ENCODE data around the gene BRINP2. TPM values are rescaled to one million over a fixed set of nuclear protein-coding genes. Genes with fewer than 3 reads are reported as not detected.
A peak's percentile ranks its signal among the peaks of the same experiment; 100 is the strongest.

BRINP2 gene
- polyA plus RNA-seq, 3 donors: not detected

- 100% methylated on average over 1 of the region's 2 CpGs for WGBS (ENCODE audit: insufficient coverage)
- TF ChIP-seq, protein P1, sequence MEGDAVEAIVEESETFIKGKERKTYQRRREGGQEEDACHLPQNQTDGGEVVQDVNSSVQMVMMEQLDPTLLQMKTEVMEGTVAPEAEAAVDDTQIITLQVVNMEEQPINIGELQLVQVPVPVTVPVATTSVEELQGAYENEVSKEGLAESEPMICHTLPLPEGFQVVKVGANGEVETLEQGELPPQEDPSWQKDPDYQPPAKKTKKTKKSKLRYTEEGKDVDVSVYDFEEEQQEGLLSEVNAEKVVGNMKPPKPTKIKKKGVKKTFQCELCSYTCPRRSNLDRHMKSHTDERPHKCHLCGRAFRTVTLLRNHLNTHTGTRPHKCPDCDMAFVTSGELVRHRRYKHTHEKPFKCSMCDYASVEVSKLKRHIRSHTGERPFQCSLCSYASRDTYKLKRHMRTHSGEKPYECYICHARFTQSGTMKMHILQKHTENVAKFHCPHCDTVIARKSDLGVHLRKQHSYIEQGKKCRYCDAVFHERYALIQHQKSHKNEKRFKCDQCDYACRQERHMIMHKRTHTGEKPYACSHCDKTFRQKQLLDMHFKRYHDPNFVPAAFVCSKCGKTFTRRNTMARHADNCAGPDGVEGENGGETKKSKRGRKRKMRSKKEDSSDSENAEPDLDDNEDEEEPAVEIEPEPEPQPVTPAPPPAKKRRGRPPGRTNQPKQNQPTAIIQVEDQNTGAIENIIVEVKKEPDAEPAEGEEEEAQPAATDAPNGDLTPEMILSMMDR (IDR thresholded peaks at IDR 0.05): no peak
- Mint-ChIP-seq H3K36me3 (no peaks in the 10 kb centered on the region), H3K4me1 (no peaks in the 10 kb centered on the region), H3K4me3 (no peak overlapping the region), H3K9me3 (peaks cover 0 to 6% (median 4%) of the 10 kb centered on the region in 7 donors), H3K27me3 (ENCODE audit: low read depth in 3 of 3) (peaks cover 0 to 3% (median 2%) of the 10 kb centered on the region in 3 donors), H3K27ac (no peak overlapping the region)
- no peaks in the 10 kb centered on the region for H3K4me1 ChIP-seq (ENCODE audit: control insufficient read depth in 1 of 2, insufficient read depth in 2 of 2, low read length in 2 of 2)
- H3K4me3 ChIP-seq (replicated peaks in 1 of 3; ENCODE audit: low read depth in 2 of 3, low read length in 3 of 3): no peak overlapping the region
- H3K4me2 ChIP-seq (replicated peaks; ENCODE audit: extremely low read depth, low read length, poor library complexity, severe bottlenecking): no peak overlapping the region
- H3K9me3 ChIP-seq (replicated peaks in 1 of 2; ENCODE audit: control insufficient read depth in 1 of 2, insufficient read depth in 1 of 2, low read length in 2 of 2): no peaks in the 10 kb centered on the region
- H3K27me3 ChIP-seq (ENCODE audit: control insufficient read depth in 2 of 2, insufficient read depth in 2 of 2, low read length in 2 of 2): no peaks in the 10 kb centered on the region
- H3K36me3 ChIP-seq (replicated peaks in 1 of 2; ENCODE audit: control insufficient read depth in 1 of 2, insufficient read depth in 2 of 2, low read length in 2 of 2): no peaks in the 10 kb centered on the region
- no peaks in the 10 kb centered on the region for H3K79me2 ChIP-seq (ENCODE audit: insufficient read depth, low read length)
- DNase-seq: no peak
- intact Hi-C loops (cut with micrococcal nuclease): no loop called here
- no peak overlapping the region for H3K27ac ChIP-seq (ENCODE audit: low read depth in 1 of 2, low read length in 2 of 2)
- H2AFZ ChIP-seq (ENCODE audit: insufficient read depth, low read depth, low read length, poor library complexity, severe bottlenecking): no peak overlapping the region
- no peak overlapping the region for H3K9ac ChIP-seq (ENCODE audit: insufficient read depth, low read length, poor library complexity, severe bottlenecking)
- no peaks in the 10 kb centered on the region for H4K20me1 ChIP-seq (ENCODE audit: insufficient read depth, low read length)
Observed at GRCh38 chr1:177239792-177240191, 69.0 kb downstream of the BRINP2 start.

- Histone ChIP-seq H3K27me3 (ENCODE audit: control insufficient read depth in 2 of 2, insufficient read depth in 2 of 2, low read length in 2 of 2) (no peaks in the 10 kb centered on the region), H3K4me2 (replicated peaks; ENCODE audit: extremely low read depth, low read length, poor library complexity, severe bottlenecking) (no peak overlapping the region), H4K20me1 (ENCODE audit: insufficient read depth, low read length) (no peaks in the 10 kb centered on the region), H3K79me2 (ENCODE audit: insufficient read depth, low read length) (no peaks in the 10 kb centered on the region), H3K9ac (ENCODE audit: insufficient read depth, low read length, poor library complexity, severe bottlenecking) (no peak overlapping the region), H3K36me3 (replicated peaks in 1 of 2; ENCODE audit: control insufficient read depth in 1 of 2, insufficient read depth in 2 of 2, low read length in 2 of 2) (no peaks in the 10 kb centered on the region), H3K9me3 (replicated peaks in 1 of 2; ENCODE audit: control insufficient read depth in 1 of 2, insufficient read depth in 1 of 2, low read length in 2 of 2) (no peaks in the 10 kb centered on the region), H2AFZ (ENCODE audit: insufficient read depth, low read depth, low read length, poor library complexity, severe bottlenecking) (no peak overlapping the region), H3K4me1 (ENCODE audit: control insufficient read depth in 1 of 2, insufficient read depth in 2 of 2, low read length in 2 of 2) (no peaks in the 10 kb centered on the region), H3K27ac (ENCODE audit: low read depth in 1 of 2, low read length in 2 of 2) (no peak overlapping the region), H3K4me3 (replicated peaks in 1 of 3; ENCODE audit: low read depth in 2 of 3, low read length in 3 of 3) (no peak overlapping the region)
- no peaks in the 10 kb centered on the region for H3K36me3 Mint-ChIP-seq
- DNase-seq: no peak
- H3K27ac Mint-ChIP-seq: peak overlapping the region in 1 of 7 donors; percentile 22
- no peaks in the 10 kb centered on the region for H3K4me1 Mint-ChIP-seq
- H3K4me3 Mint-ChIP-seq: no peak overlapping the region
- TF ChIP-seq, protein P1 (IDR thresholded peaks at IDR 0.05): no peak
- 80% methylated on average over 1 of the region's 1 CpG for whole genome bisulfite sequencing (ENCODE audit: insufficient coverage)
- peaks cover 0 to 3% (median 2%) of the 10 kb centered on the region in 3 donors for H3K27me3 Mint-ChIP-seq (ENCODE audit: low read depth in 3 of 3)
- intact Hi-C loops (cut with micrococcal nuclease): no loop called here
- H3K9me3 Mint-ChIP-seq: peaks cover 0 to 8% (median 5%) of the 10 kb centered on the region in 7 donors
Observed at GRCh38 chr1:177243773-177244172, 73.0 kb downstream of the BRINP2 start.

Data from CD14-positive monocyte (primary cell).